Kidney tubule cell (primary cell): ENCODE measurements around the gene MAP7D1.
A peak's percentile ranks its signal among the peaks of the same experiment; 100 is the strongest.

Experiments used
- DNase-seq: peaks from one replicate; pipeline ENCODE4 v3.0.0-alpha.2; 2018; ENCODE audit warnings: low spot score

The MAP7D1 gene

DNA sequence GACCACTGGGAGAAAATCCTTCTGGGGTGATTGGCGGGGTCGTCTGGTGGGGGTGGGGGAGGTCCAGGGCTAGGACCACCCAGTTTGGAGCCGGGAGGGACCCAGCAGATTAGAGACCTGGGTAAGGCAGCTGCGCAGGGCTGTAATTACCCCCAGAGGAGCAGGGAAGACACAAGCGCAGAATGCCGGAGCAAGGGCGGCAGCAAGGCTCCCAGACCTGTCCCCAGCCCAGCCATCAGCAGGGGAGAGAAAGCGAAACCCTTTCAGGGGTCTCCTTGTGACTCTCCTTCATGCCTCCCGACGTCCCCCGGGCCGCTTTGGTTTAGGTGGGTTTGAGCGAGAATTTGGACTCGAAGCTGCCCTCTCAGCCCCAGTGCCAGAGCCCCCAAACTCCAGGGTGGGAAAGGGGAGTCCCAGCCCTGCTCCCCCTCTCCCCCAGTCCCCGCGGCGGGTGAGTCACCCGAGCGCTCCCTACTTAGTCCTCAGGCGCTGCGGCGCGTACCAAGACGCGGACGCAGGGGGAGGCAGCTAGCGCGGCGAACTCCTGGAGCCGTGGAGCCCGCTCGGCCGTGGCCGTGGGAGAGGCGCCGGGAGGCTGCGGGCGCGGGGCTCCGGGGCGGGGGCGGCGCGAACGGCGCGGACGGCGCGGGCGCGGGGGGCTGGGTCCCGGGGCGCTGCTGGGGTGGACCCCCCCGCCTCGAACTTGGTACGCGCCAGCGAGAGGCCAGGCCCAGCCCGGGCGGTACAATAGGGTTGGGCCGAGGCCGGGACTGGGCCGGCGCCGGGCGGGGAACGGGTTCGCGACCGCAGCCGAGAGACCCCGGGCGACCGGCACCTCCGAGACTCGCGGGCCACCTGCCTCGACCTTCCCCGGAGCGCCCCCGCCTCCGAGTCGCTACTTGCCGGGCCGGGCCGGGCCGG, at the start of gene MAP7D1:
Gene MAP7D1, plus strand, starts transcription at position 753 of the 921 bp plus-strand sequence. CDS start 258 bp downstream, outside the sequence.
- peak; percentile 85 for DNase-seq

DNA sequence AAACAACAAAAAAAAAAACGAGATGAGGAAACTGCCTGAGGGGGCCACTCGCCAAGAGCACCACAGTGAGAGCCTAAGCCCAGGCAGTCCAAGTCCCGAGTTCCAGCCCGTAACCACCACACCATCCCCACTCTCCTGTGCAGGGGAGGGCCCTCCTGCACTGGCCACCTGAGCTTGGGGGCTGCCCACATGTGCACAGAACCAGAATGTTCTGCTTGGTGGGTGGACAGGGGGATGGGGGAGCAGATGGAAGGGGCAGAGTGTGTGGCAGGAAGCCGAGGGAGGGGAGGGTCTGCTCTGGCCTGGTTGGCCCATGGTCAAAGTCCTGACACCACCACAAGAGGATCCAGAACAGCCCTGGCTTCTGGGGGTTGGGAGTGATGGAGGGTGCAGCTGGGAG, 49.7 kb upstream of the MAP7D1 start:
- DNase-seq = no peak

DNA sequence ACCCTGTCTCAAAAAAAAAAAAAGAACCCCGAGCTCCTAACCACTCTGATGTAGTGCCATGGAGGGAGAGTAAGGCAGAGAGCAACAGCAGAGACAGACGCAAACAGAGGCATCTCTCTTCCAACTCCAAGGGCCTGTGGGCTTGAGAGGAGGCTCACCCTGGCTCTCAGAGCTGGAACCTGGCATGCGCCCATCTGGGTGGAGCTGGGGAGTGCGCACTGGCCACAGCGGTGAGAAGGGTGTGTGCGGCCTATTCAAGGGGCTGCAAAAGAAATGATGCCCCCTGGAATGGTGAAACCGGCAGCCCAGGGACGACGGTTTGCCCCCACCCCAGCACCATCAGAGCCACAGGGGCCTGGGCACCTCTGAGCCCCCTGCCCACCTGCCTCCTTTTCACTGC, 48.6 kb upstream of the MAP7D1 start:
- no peak for DNase-seq

DNA sequence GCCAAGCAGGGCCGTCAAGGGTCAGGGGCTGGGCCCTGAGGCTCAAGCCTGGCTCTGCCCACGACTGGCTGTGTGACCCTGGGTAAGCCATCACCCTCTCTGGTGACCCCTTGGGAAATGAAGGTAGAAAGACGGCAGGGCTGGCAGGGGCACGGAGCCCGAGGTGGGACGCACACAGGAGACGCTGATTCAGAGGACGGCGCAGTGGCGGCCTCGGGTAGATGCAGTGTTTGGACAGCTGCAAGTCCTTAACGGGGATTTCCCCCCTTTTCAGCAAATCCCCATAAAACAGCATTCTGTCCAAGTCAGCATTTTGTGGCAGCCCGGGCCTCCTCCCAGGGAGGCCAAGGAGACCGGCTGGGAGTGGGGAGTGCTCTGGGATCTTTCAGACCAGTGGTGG, 47.6 kb upstream of the MAP7D1 start:
- DNase-seq = no peak

DNA sequence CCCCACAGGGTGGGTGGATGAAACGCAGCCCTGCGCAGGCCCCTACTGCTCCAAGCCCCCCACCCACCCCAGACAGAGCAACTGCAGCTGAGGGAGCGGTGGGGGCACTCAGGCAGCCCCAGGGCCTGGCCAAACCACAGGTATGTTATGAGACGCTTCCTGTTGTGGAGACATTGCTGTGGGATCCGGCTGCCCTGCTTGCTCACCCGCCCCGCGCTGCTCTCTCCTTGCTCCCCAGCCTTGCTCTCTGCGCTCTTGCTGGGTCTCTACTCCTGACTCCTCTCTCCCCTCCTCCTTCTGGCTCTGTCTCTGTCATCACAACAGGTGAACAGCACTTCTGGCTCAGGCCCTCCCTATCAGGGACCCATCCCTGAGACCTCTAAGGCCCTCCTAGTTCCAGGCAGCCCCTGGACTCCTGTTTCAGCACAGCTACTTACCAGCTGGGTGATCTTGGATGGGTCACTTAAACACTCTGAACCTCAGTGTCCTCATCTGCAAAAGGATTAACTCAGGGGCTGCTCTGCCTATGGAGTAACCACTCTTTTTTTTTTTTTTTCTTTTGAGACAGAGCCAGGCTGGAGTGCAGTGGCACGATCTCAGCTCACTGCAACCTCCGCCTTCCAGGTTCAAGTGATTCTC, 46.8 kb upstream of the MAP7D1 start:
- DNase-seq = peak; percentile 85

DNA sequence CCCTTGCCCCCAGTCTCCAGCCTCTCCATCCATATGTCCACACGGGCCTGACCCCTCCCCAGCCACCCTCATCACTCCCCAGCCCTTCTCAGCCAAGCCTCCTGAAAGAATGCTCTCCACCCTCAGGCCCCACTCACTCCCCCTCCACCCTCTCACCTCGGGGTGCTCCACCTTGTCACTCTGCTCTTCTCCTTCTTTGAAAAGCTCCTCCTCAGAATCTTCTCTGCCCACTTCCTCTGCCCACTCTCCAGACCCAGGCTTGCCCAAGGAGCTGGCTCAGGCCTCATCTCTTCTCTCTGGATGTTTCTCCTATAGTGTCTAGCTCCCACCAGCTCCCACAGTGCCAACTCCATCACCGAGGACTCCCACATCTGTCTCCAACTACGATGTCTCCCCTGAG, 44.8 kb upstream of the MAP7D1 start:
- no peak for DNase-seq

DNA sequence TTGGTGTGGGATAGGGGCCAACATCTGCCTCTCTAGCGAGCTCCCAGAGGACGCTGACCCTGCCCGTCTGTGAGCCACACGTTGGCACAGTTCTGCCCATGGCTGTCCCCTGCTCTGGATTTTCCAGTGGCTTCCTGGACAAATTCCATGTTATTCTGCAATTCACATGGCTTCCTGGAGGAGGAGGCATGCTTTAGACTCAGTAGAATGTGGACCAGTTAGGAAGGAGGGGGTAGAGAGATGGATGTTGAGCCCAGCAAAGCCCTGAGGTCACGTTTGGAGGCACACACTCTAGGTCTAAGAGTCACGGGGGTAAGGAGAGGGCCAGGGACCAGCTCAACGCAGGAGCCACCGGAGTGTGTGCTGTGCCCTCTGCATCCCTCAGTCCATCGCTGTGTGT, 43.1 kb upstream of the MAP7D1 start:
- no peak for DNase-seq

DNA sequence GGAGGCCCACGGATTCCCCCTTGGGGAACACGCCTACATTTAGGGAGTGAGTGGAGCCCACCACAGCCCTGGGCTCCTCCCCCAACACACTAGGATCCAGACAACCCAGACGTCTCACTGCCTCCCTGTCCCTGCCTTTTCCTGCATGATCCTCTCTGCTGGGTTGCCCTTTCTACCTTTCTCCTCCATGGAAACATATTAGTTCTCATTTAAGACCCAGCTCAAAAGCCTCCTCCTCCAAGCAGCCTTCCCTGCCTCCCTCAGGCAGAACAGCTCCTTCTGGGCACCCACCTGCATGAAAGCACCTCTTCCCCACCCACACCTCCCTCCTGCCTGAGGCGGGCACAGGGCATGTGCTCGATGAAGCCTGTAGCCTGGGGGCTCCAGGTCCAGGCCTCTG, 41.6 kb upstream of the MAP7D1 start:
- no peak for DNase-seq

DNA sequence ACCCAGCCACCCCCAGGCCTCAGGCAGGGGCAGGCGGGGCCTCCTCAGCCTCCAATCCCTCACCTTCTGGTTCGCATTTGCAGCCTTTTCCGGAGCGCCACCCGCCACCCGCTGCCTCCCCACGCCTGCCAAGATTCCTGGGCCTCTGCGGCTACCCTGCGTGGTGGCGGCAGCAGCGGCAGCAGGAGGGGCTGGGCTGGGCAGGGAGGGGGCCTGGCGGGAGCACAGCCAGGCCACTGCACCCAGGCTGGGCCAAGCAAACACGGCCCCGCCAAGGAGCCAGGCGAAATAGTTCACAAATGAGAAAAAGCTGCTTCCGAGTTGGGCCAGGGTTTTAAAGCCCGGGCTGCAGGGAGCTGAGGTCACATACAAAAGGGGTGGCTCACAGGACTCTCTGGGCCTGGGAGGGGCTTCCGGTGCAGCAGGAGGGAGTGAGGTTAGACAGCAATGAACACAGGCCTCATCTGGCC, 40.7 kb upstream of the MAP7D1 start:
- no peak for DNase-seq

DNA sequence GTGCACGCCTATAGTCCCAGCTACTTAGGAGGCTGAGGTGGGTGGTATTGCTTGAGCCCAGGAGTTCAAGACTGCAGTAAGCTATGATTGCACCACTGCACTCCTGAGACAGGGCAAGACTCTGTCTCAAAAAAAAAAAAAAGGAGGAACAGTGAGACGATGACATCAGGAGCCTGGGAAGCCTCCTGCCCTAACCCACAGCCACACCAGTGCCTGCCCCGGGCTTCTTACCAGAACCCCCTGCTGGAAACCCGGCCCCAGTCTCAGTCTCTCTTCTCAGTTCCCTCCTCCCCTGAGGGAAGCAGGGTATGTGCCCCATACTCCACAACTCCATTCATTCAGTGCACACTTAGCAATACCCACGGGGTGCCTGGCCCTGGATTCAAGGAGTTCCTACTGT, 40.0 kb upstream of the MAP7D1 start:
- DNase-seq = no peak

DNA sequence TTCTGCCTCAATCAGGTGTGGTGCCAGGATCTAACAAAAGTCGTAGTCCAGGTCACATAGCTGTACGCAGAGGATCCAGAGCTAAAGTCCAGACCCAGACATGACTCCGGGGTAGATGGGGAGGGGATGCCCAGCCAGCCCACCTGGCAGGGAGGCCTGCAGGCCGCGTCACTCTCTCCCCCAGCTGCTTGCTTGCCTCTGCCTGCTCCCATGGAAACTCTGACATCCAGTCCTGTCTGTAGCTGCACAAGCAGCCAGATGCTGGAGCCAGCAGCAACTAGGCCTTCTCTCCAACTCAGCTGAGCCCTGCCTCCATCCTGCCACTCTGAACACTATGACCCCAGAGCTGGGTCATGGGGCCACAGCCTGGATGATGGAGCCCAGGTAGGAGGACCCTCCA, 39.1 kb upstream of the MAP7D1 start:
- no peak for DNase-seq

DNA sequence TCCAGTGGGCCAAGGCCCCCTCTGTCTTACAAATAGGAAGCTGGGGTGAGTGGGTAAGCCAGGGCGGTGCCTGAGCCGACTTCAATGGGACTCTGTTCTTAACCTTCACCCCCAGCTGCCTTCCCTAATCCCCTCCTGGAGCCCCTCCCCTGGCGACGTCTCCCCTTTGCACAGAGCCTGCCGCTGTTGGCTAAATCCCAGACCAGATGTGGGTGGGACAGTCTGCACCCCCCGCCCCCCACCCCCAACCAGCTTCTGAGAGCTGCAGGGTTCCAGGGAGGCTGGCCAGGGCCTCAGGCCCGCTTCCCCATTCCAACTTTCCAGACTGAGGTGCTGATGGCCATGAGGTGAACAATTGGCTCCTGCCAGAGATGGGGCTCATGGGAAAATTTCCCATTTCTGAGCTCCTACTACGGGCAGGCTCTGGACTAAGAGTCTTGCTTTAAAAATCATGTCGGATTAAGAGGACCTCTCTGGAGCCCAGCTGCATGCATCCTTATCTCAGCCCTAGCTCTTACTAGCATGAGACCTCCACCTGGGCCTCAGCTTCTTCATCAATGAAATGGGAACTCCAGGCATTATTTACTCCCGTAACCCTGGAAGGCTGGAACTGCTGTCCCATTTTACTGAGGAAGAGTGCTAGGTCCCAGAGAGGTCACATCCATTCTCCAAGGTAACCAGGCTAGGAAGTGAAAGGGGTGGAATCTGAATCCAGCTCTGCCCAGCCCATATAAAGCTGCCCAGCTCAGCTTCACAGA, 37.3 kb upstream of the MAP7D1 start:
- DNase-seq = no peak

DNA sequence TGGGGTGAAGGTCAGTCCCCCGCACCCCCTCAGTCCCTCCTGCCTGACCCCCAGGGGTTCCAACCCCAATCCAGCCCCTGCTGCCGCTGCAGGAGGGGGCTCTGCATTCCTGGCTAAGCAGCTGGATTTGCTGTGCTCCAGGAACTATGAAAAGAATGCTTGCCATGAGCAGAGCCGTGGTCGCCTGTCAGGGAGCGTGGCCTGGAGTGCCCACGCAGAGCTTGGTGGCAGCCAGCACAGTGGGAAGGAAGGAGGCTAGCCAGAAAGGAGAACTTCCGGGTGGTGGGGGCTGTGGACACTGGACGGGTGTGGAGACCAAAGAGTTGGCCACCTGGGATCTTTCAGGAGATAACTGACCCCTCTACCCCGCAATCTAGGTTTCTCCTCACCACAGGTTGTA, 36.5 kb upstream of the MAP7D1 start:
- no peak for DNase-seq

DNA sequence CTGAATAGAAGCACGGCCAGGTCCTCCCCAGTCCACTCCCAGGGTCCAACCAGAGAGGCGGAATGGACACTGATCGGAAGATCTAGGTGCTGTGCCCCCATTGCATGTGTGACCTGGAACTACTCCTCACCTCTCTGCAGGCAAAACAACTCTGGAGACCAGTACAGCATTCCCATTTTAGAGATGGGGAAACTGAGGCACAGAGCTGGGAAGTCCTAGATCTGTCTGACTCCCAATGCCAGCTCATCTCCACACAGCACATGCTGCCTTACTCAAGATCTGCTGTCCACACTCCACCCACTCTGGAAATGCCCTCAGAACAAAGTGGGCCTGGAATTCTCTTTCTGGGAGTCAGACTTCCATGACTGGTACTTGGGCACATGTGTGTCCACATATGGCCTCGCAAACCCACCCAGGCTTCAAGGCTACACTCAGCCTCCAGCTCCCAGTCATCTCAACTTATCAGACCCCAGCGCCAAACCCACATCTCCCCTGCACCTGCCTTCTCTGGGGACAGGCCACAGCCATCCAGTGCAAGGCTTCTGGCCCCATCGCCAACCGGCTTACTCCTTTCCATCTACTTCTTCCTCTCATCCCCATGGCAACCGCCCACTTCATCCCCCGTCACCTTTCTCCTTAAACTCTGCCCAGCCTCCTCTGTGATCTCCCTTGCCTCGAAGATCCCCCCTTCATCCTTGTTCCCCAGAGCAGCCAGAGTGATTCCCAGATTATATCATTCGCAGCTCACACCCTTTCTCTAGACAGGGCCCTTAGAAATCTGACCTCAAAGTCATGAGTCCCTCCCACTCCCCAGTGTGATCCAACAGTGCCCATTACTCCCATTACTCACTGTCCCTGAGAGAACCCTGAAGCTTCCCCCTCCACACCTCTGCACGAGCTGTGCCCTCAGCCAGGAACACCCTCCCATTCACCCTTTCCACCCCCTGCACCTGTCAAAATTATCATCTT, 33.6 kb upstream of the MAP7D1 start:
- no peak for DNase-seq

DNA sequence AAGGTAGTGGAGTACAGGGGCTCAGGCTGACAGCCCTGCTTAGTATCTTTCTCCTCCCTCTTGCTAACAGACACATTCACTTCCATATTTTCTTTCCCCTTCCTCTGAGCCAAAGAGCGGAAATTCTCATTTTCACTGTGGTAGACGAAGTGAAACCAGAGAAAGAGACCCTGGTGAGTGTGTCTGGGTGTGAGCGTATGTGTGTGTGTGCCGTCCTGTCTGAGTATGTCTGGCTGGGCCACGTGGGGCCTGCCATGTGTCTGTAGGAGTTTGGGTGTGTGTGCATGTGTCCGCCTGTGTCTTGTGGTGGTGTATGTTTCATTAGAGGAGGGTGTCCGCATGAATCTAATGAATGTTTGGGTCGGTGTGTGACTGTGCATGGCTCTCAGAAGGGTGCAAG, 32.6 kb upstream of the MAP7D1 start:
- DNase-seq = no peak

DNA sequence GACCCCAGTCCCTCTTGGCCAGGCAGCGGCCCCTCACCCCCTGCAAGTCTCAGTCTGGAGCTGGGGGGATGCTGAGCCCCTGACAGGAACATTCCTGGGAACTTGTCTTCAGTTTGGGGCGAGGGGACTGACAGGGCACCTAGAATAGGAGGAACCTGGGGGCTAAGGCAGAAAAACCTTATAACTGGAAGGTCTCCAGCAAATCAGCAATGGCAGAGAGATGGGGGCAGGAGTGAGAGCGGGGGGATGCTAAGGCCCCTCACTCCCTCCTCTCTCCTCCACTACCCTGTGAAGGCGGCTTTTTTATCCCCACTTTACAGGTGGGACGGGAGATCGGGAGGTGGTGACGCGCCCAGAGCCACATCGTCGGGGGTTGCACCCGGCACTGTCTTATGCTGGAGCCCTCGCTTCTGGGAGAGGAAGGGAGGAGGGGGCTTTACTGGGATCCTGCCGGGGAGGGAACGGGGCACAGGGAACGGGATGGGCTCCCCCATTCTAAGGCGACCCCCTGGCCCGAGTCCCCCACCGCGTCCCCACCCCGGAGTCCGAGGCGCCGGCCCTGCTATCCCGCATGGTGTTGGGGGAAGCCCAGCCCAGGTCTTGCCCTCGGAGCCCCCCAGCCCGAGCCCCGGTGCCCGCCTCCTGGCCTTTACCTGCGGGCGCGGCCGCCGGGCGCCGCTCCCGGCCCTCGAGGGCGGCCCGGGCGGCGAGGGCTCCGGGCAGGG, 31.4 kb upstream of the MAP7D1 start:
- no peak for DNase-seq

DNA sequence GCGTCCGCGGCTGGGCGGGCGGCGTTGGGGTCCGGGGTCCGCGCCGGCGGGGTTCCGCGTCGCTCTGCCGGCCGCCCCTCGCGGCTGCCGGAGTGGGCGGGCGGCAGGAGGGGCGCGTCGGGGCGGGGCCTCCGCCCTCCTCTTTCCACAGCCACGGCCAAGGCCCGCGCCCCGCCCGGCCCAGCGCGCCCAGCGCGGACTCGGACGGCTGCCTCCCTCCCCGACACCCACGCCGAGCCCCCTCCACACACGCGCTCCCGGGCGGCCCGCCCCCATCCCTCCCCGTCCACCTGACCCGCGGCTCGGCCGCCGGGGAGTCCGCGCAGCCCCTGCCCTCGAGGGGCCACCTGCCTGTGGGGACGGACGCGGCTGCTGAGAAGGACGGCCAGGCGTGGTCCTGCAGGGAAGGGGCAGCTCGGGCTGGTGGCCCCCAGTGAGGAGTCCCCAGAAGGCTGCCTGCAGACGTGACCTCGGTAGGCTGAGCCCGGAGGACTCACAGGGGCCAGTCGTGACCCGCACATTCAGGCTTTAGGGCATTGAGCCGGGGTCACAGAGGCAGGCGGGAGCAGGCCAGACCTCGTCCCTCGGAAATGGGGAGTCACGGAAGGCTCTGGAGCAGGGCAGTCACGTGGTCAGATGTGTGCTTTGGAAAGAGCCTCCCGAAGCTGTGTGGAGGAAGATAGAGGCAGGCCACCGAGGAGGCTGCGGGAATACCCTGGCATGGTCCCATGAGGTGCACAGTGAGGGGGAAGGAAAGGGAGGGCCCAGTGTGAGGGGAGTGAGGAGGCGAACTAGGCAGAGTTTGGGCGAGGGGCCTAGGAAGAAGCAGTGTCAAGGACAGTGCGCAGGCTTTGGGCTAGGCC, 30.6 kb upstream of the MAP7D1 start, which contains the start of gene COL8A2:
Gene COL8A2, minus strand, starts transcription at position 94 of the 863 bp plus-strand sequence. CDS start 24,980 bp downstream, outside the sequence.
- no peak for DNase-seq

DNA sequence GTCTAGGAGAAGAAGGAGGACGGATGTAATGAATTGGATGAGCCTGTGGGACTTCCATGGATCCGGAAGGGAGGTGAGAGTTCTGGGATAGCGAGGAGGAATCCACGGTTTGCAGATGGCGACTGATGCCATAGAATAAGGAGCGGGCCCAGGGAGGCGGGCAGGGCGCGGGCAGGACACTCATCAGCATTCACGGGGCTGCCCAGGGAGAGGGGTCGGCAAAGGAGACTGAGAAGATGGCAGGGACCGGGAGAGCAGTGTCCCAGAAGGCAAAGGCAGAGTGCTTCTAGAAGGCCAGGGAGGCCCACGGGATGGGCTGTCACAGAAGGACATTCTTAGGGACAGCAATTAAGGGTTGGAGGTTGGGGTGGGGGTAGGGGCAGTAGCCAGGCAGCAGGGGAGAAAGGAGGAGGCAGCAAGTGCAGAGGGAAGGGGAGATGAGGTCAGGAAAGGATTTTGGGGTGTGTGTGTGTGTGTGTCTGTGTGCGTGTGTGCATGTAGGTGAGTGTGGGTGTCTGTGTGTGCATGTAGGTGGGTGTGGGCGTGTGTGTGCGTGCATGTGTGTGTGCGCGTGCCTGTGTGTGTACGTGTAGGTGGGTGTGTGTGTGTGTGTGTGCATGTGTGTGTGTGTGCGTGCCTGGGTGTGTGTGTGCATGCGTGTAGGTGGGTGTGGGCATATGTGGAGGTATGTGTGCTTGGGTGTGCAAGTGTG, 29.8 kb upstream of the MAP7D1 start:
- no peak for DNase-seq
